HG03103 (cell line): ENCODE measurements around the gene WDFY4.
"Not testable (repeated sequence)": the region's sequence is repeated elsewhere in the genome, so short reads cannot be mapped to it uniquely, and the experiment has no call there.

Source experiments
- ATAC-seq: cut with Tn5 transposase; IDR thresholded peaks from one replicate; pipeline ENCODE4 v1.9.1; 2021; ENCODE audit warnings: low read depth; ENCODE audit not compliant: unreplicated experiment

The WDFY4 gene, protein sequence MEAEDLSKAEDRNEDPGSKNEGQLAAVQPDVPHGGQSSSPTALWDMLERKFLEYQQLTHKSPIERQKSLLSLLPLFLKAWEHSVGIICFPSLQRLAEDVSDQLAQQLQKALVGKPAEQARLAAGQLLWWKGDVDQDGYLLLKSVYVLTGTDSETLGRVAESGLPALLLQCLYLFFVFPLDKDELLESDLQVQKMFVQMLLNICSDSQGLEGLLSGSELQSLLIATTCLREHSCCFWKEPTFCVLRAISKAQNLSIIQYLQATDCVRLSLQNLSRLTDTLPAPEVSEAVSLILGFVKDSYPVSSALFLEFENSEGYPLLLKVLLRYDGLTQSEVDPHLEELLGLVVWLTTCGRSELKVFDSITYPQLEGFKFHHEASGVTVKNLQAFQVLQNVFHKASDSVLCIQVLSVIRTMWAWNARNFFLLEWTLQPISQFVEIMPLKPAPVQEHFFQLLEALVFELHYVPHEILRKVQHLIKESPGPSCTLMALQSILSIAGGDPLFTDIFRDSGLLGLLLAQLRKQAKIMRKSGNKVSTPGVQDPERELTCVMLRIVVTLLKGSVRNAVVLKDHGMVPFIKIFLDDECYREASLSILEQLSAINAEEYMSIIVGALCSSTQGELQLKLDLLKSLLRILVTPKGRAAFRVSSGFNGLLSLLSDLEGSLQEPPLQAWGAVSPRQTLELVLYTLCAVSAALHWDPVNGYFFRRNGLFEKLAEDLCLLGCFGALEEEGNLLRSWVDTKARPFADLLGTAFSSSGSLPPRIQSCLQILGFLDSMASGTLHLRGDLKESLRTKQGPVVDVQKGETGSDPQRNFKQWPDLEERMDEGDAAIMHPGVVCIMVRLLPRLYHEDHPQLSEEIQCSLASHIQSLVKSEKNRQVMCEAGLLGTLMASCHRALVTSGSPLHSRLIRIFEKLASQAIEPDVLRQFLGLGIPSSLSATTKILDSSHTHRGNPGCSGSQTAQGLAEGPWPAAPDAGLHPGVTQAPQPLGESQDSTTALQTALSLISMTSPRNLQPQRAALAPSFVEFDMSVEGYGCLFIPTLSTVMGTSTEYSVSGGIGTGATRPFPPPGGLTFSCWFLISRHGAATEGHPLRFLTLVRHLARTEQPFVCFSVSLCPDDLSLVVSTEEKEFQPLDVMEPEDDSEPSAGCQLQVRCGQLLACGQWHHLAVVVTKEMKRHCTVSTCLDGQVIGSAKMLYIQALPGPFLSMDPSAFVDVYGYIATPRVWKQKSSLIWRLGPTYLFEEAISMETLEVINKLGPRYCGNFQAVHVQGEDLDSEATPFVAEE (N-terminal part only)

DNA sequence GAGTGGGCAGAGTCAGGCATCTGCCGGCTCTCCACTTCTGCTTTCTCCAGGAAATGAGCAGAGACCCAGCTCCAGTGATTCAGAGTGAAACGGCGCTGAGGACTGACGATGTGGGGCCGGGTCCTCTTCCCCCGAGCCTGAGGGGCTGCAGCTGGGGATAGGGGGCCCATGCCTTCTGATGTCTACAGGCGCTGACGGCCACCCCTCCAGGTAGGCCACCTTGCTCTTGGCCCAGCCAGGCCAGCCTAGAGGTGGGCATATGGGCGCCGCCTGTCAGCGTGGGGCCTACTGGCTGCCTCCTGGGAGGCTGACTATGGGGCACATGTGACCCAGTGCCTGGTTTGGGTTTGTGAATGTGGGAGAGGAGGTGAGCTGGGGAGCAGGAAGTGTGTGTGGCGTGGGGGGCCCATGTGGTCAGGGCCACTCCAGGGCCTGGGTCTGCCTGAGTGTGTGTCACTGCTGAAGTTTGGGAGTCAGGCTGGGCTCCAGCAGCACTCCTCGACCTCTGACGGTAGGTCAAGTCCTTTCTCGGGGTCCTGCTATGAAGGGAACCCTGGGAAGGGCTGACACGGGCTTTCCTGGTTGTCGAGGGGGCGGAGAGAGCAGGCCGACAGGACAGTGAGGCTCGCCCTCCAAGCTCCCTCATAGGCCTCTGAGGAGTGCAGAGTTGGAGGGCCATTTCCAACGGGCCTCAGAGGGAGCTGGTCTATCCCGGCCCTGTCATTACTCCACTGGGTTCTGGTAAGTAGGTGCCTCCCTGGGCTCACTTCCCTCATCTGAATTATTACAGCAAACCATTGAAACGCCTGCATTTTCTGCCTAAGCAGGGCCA, at the start of gene WDFY4:
Gene WDFY4, plus strand, starts transcription at position 82 of the 832 bp plus-strand sequence. CDS start 24,860 bp downstream, outside the sequence.
- peak; percentile 57 for ATAC-seq

DNA sequence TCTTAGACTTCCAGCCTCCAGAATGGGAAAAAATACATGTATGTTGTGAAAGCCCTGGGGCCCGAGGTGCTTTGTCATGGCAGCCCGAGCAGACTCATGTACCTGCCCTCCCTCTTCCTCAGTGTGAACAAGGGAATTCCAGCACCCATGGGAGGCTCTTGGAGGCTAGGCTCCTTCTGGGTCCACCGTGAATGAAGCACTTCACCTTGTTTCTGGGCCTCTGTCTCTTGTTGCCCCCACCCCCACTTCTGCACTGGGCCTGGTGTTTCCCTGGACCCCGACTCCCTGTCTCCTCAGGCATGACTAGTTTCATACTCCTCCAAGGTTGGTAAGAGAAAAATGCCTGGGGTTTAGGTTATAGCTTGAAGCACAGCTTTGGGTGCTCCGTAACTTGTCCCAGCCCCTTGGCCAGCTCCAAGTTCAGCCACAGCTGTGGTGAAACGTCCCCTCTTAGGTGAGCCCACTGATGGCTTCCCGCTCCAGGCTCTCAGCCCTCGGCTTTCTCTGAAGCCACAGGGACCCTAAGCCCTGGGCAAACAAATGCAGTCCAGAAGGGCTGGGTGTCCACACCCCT, 49.6 kb upstream of the WDFY4 start:
- ATAC-seq = no peak

DNA sequence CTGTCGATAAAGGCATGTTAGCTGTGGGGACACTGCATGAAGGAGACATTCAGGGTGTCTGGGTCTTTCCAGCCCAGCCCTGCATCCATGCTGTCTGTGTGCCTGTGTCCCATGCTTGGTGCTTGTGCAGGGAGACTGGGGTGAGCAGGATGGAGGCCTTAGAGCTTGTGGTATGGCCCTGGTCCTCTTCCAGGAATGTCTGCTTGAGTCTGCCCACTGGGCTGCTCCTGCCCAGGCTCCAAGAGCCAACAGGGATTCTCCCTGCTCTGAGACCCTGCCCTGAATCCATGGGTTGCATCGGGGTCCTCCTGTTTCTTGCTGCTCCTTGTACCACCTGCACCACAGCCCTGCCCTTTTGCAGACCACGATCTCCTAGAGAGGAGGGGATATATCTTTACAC, 48.4 kb upstream of the WDFY4 start:
- ATAC-seq = no peak

DNA sequence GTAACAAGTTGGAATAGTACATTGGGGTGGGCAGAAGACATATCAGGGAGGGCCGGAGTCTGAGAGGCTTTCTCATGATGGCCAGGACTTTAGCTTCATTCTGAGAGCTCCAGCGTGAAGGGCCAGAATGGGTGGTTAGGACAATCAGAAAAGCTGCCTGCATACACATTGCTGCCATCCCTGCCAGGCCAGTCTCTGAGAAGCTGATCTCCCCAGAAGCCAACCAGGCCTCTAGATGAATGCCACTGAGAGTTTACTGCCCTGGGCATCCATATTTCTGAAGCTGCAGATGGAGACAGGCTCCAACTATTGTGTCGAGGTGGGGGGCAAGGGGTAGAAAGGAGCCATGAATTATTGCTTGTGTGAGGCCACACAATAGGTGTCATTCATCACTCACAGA, 47.8 kb upstream of the WDFY4 start:
- no peak for ATAC-seq

DNA sequence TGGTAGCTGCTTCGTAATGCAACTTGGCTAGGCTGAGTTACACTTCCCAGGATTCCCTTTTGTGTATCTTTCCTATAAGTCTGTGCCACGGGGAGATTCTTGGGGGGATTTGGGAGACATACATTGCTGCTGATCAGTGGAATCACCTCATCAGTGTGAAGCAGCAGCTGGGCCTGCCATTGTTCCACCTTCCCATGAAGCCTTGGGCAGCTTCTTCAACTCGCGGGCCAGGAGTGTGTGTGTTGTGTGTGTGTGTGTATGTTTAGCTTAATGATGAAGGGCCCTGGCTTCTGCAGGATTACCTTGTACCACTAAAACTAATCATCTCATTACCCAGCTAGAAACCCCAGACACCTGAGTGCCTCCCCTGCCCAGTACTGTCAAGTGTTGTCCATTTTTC, 46.5 kb upstream of the WDFY4 start:
- ATAC-seq = no peak

DNA sequence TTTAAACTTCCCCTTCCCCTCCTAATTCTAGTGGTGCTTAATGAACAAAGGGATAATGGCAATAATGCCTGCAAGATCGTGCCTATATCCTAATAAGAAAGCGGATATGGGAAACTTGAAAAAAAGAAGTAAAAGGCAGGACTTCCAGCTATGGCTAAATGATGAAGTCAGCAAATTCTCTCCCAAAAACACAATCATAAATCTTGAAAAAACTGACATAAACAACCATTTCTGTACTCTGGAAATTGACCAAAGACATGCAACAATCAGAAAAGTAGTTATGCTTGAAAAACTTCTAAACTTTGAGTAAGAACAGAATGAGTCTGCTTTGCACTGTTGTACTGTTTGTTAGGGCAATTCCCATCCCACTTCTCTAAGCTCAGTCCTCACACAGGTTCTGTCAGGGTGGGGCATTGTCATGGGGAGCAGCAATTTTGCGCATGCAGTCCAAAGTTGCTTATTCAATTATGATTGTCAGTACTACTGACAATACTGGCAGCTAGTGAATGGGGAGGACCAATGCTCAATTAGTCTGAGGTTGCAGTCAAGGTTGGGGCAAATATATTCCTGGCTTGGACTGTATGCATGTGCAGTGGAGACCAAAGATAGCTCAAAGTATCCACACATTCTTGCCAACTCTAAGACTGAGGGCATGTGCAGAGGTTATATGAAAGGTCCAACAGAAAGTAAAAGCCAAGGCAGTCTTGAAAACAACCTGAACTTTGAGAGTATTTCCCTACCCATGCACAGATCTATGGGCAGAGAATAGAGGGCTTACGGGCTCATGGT, 45.7 kb upstream of the WDFY4 start:
- no peak for ATAC-seq

DNA sequence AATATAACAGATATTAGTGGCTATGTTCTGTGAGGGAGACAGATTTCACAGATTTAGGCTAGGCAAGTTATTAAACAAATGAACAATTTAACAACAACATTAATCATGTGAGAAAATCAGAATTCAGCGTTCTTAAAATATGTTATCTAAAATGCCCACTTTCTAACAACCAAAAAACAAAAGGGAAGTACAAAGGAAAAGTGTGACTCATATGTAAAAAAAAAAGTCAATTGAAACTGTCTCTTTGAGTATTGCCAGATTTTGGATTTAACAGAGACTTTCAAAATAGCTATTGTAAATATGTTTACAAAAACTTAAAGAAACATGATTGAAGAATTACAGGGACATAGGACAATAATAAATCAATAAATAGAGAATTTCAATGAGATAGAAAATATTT, 45.0 kb upstream of the WDFY4 start:
- no peak for ATAC-seq

DNA sequence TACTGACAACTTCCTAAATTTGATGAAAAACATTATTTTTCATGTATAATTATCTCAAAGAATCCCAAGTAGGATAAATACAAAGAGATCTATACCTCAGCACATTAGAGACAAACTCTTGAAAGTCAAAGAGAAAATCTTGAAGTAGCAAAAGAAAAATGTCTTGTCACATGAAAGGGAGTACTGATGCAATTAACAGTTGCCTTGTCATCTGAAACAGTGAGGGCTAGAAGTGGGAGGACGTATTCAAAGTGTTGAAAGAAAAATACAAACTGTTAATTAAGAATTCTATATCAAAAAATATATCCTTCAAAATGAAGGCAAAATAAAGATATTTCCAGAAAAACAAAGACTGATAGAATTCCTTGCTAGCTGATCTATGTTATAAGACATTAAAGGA, 44.3 kb upstream of the WDFY4 start:
- no peak for ATAC-seq

DNA sequence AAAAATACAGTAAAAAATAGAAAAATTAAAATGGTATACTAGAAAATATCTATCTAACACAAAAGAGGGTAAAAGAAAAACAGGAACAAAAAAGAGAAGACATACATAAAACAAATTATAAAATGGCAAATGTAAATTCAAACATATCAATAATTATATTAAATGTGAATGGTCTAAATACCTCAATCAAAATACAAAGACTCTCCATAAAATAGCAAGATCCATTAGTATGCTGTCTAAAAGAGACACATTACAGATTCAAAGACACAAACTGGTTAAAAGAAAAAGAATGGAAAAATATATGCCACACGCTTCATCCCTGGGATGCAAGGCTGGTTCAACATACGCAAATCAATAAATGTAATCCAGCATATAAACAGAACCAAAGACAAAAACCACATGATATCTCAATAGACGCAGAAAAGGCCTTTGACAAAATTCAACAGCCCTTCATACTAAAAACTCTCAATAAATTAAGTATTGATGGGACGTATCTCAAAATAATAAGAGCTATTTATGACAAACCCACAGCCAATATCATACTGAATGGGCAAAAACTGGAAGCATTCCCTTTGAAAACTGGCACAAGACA, 43.5 kb upstream of the WDFY4 start:
- ATAC-seq = not testable (repeated sequence)

DNA sequence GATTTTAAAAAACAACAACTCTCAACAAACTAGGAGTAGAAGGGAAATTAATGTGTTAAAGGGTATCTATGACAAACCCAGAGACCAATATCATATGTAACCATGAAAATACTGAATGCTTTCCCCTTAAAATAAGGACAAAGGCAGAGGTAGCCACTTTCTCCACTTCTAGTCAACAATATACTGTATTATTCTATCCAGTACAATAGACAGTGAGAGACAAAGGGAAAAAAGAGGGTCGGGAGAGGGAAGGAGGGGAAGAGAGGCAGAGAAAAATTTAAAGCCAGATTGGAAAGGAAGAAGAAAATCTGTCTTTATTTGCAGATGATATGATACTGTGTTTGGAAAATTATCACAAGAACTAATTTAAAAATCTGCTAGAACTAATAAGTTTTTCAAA, 39.1 kb upstream of the WDFY4 start:
- no peak for ATAC-seq

DNA sequence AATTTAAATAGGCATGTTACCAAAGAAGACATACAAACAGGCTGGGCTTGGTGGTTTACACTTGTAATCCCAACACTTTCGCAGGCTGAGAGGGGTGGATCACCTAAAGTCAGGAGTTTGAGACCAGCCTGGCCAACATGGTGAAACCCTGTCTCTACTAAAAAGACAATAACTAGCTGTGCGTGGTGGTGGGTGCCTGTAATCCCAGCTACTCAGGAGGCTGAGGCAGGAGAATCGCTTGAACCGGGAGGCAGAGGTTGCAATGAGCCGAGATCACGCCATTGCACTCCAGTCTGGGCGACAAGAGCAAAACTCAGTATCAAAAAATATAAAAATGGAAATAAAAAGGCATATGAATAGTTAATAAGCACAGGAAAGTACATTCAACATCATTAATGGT, 37.6 kb upstream of the WDFY4 start:
- not testable (repeated sequence) for ATAC-seq

DNA sequence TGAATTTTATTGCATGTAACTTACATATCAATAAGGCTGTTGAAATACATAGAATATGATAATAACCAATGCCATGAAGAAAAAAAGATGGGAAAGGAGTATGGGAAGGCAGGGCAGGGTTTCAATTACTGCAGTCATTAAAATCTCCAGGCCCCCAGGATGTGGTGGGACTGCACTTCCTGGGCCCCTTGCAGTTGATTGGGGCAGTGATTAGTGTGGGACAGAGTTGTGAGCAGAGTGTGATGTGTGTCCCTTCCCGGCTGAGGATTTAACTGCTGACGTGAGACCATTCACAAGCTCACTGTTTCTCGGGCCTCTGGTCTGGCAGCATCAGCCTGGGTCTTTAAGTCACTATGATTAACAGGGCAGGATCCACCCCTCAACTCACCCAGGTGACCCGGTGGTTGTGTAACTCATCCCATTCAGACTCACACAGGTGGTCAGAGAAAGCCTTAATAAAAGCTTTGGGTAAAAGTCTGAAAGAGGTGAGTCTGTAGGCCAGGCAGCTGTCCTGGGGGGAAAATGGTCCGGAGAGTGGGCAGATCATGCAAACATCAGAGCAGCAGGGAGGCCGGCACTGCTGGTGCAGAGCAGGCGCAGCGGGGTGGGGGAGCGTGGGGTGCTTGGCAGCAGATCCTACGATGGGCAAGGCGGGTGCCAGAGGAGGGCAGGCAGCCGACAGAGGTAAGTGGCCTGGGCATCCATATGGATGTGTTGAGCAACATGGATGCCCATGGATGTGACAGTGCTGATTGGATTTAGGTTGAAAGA, 36.3 kb upstream of the WDFY4 start:
- no peak for ATAC-seq

DNA sequence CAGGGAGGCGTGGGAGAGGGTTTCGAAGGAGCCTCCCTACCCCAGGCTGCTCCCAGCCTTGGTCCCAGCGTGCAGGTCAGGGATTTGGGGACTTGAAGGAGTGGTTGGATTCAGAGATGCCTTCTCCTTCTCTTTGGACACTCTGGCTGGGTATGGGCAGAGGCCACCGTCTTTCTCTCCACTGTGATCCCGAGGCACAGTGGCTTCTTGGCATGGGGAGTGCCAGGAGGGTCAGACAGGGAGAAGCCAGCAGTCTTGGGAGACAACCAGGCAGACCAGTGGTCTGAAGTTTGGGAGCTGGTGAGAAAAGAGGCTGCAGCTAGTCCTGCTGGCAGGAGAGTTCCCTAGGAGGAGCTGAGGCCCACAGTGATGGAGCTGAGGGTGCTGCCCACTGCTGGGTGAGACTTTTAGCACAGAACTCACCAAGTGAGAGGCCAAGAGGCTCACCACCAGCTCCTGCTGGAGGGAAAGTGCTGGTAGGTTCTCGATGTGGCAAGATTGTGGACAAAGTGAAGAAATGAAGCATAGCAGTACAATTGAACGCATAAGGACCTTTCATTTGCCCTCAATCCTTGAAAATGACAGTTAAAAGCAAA, 35.2 kb upstream of the WDFY4 start:
- ATAC-seq = no peak

DNA sequence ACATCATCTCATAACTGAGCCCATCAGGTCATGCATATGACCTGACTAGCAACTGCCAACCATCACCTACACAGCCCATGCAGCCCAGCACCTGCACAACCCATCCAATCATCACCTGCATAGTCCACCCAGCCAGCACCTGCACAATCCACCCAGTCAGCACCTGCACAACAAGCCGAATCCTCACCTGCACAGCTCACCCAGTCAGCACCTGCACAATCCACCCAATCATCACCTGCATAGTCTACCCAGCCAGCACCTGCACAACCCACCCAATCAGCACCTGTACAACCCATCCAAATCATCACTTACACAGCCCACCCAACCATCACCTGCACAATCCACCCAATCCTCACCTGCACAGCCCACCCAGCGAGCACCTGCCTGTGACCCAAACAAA, 33.4 kb upstream of the WDFY4 start:
- no peak for ATAC-seq

DNA sequence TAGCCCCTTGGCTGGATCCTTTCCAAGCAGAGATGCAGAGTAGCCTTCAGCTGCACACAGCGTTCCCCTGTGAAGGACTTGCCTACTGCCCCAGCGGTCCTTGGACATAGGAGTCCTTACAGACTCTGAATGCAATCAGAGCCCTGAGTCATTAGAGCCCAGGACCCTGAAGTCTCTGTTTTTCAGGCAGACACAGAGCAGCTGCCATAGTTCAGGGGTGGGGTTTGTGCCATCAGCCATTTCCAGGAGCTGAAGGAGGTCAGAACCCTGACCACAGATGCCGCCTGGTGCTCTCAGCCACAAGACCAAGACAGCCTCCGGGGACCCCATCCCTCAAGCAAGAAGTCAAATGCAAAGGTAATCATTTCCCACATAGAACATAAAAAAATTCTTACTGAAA, 32.8 kb upstream of the WDFY4 start:
- no peak for ATAC-seq

DNA sequence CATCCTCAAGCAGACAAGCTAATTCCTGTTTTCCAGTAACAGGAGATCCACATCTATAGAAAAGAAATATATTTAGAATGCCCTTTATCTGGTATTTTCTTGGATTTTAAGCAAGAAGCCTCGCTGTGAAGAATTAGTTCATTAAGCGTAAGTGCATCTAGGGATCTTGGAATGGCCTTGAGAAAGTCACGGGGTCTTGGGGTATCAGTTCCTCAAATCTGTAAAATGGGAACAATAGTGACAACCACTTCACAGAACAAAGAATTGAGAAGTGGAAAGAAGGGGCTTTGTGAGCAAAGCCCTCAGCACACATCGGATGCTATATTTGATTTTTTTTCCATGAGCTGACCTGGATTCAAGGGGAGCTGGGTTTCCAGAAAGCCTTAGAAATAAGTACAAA, 32.3 kb upstream of the WDFY4 start:
- no peak for ATAC-seq

DNA sequence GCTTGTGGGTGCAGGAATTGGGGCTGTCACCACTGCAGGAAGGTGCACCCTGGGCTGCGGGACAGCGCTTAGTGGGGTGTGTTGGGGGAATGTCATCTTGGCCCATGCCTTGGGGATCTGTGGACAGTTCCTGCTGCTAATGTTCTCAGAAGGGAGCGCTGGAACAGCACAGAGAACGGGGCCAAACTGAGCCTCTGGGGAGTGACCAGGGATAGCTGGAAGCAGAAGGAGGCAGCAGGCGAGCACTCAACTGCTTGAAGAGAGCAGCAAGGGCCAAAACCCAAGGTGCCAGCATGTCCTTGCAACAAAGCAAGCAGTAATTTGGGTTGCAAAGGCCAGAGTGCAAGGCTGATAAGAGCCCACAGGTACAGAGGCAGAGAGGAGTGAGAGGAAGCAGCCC, 31.3 kb upstream of the WDFY4 start:
- ATAC-seq = no peak
